GM19099 (cell line): ENCODE measurements around the gene PTPRJ.

Experiments
- POLR2A ChIP-seq: IDR thresholded peaks from 3 replicates; pipeline ENCODE4 v1.6.1; 2011; ENCODE audit warnings: low read depth; ENCODE audit not compliant: insufficient read length; ENCODE audit errors: extremely low read depth

Gene PTPRJ

GRCh38 chr11:47967577-47968525 is 12.5 kb upstream of the PTPRJ start:
- no peak for TF ChIP-seq POLR2A

DNA sequence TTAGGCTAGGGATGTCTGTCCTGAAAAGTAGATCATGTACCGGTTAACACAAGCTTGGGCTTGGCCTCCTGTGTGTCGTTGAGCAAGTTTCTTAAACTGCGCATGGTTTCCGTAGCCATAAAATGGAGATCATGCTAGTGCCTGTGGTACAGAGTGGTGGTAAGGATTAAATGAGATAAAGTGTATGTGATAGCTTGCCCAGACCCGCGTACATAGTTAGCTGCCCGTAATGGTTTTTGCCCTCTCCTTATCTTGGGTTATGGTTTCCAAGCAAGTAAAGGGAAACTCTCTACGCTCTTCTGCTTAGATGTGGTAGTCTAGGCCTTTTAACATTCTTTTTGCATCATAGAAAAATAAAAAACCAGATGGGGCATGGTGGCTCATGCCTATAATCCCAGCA is 11.0 kb upstream of the PTPRJ start:
- no peak for TF ChIP-seq POLR2A

DNA sequence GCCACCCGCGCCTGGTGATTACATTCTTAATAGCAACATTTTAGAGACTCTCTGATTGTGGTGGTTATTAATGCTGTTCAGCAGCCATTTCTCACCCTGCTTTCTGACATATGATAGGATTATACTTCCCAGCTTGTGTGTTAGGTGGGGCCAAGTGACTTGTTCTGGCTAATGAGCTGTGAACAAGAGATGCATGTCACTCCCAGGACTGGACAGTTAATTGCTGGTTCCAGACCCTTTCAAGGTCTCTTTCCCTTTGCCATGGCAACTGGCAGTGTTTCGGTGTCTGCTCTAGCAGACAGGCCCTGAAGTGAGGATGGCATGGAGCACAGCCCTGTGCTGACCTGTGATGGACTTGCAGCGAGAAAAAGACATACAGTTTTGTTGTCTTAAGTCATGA is 8.9 kb upstream of the PTPRJ start:
- TF ChIP-seq POLR2A, result no peak

DNA sequence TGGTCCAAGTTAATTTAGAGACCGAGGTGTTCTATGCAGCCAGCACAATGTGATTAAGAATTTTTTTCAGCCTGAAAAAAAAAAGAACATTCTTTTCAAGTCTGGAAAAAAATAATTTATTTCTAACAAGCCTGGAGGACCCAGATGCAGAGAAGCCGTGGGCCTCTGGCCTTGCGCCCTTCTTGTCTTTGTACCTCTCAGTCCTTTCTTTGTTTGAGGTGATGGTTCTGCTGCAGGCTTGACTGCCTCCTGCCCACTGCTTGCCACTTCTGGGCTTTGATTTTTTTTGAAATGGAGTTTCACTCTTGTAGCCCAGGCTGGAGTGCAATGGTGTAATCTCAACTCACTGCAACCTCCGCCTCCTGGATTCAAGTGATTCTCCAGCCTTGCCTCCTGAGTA is 7.2 kb upstream of the PTPRJ start:
- no peak for TF ChIP-seq POLR2A

DNA sequence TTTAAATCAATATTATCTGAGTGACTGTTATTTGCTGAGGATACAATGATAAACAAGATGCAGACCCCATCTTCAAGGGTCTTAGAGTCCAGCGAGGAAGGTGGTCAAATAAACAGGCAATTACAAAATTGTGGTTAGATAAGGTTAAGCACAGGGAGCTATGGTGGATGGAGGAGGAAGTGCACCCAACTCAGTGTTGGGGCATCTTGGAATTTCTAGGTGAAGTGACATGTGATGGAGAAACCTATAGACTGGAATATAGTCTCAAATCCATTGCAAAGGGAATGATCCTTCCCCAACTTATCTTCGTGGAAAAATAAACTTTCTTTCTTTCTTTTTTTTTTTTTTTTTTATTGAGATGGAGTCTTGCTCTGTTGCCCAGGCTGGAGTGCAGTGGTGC is 3.4 kb upstream of the PTPRJ start:
- TF ChIP-seq POLR2A, result no peak

- no peak for TF ChIP-seq POLR2A
Measured at GRCh38 chr11:47977623-47978022, 2.7 kb upstream of the PTPRJ start.

DNA sequence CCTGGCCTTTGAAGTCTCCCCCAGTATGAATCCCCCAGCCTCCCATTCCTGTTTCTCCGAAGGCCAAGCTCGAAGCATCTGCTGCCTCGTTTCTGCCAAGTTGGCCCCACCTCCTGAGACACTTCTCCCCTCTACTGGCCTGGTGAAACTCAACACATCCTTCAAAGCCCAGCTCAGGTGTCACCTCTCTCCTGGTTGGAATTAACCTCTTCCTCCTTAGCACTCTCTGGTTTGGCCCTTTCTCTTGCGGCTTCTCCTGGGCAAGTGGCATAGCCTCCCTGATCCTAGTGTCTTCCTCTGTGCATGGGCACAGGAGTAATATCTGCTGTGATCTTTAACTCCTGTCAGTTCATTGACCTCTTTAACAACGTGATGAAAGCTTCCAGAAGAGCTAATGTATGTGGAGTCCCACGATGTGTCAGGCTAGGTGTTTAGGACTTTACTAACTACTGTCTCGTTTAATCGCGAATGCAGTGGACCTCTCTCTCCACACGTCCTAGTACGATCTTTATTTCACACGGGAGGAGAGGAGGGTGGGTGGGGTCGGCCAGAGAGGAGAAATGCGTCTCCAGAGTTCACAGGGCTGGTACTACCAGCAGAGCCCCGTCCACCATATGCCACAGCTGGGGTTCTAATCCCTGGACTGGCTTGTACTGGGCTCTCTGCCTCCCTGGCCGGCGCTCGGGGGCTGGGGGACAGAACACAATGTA is 826 bp upstream of the PTPRJ start:
- TF ChIP-seq POLR2A, result no peak

DNA sequence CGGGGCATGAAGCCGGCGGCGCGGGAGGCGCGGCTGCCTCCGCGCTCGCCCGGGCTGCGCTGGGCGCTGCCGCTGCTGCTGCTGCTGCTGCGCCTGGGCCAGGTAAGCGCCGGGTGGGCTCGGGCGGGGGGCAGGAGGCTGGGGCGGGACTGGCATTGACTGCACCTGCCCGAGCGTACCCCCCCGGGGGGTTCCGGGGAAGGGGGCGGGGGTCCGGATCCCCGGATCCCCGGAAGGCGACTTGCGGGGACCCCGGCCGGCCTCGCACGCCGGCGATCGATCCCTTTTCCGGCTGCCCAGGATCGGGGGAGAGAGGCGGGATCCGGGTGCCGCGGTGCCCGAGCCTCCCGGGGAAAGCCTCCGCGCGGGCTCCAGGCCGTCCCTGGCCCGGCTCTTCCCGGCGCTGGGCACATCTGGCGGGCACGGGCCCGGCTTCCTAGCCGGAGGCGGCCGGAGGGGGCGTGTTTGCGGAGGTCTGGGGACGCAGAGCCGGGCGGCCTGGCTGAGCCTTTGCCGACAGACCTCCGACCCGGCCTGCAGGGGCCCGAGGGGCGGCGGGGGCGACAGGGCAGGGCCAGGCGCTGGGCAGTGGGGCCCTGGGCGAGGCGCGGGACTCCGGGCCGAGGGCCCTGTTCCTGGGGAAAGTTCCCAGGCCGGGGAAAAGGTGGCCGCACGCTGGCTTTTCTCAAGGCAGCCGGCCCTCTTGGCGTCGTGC is 705 bp downstream of the PTPRJ start:
- no peak for TF ChIP-seq POLR2A

GRCh38 chr11:47981667-47982404 is 1.5 kb downstream of the PTPRJ start:
- TF ChIP-seq POLR2A, result no peak

DNA sequence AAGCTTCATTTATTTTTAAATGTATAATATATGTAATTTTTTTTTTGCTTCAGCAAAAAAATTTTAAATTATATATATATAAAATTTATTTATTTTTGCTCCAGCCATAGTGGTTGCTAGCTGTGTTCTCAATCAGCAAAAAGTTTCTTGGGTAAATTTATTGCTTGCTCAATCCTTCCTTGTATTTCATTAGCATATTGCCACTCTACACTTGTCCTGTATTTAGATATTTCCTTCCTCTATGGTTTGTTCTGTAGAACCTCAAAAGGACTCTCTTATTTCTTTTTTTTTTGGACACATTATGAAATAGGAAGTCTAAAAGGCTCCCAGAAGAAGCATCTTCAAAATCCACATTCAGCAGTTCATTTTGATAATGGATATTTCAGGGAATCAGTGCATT is 2.3 kb downstream of the PTPRJ start:
- TF ChIP-seq POLR2A, result no peak

GRCh38 chr11:47983464-47984397 is 3.4 kb downstream of the PTPRJ start:
- TF ChIP-seq POLR2A, result no peak

- TF ChIP-seq POLR2A, result no peak
Measured at GRCh38 chr11:47986219-47986618, 5.9 kb downstream of the PTPRJ start.

DNA sequence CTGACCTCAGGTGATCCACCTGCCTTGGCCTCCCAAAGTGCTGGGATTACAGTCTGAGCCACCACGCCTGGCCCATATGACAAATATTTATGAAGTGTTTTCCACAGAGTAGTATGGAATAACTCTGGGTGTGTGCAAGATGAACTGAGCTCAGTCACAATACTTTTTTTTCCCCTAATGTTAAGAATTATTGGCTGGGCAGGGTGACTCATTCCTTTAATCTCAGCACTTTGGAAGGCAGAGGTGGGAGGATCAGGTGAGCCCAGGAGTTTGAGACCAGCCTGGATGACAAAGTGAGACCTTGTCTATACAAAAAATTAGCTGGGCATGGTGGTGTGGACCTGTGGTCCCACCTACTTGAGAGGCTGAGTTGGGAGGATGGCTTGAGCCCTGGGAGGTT is 6.4 kb downstream of the PTPRJ start:
- no peak for TF ChIP-seq POLR2A

DNA sequence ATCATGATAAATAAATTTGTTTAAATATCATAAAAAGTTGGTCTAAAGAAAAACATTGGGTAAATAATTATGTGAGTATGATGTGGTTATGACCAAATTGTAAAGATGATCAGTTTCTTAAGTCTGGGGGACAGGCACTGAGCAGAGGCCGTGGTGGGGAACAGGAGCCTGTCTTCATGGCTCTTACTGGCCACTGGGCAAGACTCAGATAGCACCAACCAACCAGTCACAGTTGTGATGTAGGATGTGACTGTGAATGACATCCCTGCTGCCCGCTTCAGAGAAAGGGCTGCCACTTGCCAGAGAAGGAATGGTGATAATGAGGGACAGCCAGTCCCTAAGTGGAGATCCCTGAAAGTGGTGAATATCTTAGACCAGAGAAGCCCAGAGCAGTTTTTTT is 7.0 kb downstream of the PTPRJ start:
- TF ChIP-seq POLR2A, result no peak

- TF ChIP-seq POLR2A, result no peak
Measured at GRCh38 chr11:47987781-47988180, 7.4 kb downstream of the PTPRJ start.

DNA sequence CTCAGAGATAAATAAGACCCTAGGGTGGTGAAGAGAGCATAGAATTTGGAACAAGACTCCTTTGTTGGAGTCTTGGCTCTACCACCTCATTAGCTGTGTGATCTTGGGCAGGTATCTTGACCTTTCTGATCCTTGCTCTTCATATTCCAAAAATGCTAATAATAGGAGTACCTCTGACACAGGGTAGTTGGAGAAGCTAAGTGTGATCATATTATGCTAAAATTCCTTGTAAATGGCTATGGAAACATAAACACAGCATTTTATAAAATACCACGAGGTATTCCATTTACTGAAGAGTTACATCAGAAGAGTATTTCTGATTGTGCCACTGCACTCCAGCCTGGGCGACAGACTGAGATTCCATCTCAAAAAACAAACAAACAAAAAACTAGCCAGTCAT is 9.4 kb downstream of the PTPRJ start:
- no peak for TF ChIP-seq POLR2A
